ENCODE data around the gene PRKAG2. TPM values are rescaled to one million over a fixed set of nuclear protein-coding genes. Genes with fewer than 3 reads are reported as not detected.
"Not testable (repeated sequence)": the region's sequence is repeated elsewhere in the genome, so short reads cannot be mapped to it uniquely, and the experiment has no call there.

PRKAG2 gene
- total and polyA plus RNA-seq, 9 donors, result 9.3 to 37.7 (median 22.6) TPM

DNA sequence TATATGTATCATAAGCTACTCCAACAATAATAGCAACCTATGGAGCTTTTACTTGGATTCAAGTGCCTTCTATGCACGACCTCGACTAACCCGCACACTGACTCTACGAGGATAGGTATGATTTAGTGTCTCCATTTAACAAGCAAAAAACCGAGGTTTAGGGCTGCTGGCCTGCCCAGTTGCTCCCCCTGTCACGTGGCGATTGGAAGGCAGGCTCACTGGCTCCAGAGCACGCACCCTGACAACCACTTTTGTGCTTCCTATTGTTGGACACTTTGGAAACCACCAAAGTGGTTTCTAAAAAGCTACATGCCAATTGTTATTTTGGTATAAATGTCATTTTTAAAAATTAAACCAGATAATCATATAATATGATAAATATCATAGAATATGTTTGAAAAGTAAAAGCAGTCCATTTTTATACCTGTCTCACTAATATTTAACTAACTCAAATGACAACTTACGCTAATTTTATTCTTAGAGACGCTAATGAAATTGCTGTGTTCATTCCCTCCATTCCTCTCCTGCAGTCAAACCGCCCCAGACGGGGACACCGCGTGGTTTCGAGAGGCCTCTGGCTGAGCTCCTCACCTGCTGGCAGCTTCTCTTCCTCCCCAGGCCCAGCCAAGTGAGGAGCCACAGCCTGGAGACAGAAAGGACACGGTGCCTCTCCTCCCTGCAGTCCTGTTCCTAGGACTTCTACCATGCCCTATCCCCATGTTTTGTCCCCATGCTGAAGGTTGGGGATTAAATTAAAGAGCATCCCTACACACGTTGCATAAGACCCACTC, 335.0 kb downstream of the PRKAG2 start:
- Histone ChIP-seq H3K4me3 (no peak overlapping the region), H3K36me3 (no peaks in the 10 kb centered on the region), H3K9me3 (no peaks in the 10 kb centered on the region), H3K27ac (no peak overlapping the region), H3K4me1 (ENCODE audit: insufficient read depth) (peaks cover 5% of the 10 kb centered on the region), H3K27me3 (no peaks in the 10 kb centered on the region)
- no peak for DNase-seq
- WGBS, 3 donors, result 90 to 92% (median 91%) methylated on average over 17 of the region's 17 CpGs
- intact Hi-C loops (cut with DNase I), result no loop called here
- TF ChIP-seq, protein P1, sequence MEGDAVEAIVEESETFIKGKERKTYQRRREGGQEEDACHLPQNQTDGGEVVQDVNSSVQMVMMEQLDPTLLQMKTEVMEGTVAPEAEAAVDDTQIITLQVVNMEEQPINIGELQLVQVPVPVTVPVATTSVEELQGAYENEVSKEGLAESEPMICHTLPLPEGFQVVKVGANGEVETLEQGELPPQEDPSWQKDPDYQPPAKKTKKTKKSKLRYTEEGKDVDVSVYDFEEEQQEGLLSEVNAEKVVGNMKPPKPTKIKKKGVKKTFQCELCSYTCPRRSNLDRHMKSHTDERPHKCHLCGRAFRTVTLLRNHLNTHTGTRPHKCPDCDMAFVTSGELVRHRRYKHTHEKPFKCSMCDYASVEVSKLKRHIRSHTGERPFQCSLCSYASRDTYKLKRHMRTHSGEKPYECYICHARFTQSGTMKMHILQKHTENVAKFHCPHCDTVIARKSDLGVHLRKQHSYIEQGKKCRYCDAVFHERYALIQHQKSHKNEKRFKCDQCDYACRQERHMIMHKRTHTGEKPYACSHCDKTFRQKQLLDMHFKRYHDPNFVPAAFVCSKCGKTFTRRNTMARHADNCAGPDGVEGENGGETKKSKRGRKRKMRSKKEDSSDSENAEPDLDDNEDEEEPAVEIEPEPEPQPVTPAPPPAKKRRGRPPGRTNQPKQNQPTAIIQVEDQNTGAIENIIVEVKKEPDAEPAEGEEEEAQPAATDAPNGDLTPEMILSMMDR (IDR thresholded peaks at IDR 0.05), result no peak
- TF ChIP-seq EP300 (IDR thresholded peaks at IDR 0.05) (no peak), POLR2A (IDR thresholded peaks at IDR 0.05) (no peak)

DNA sequence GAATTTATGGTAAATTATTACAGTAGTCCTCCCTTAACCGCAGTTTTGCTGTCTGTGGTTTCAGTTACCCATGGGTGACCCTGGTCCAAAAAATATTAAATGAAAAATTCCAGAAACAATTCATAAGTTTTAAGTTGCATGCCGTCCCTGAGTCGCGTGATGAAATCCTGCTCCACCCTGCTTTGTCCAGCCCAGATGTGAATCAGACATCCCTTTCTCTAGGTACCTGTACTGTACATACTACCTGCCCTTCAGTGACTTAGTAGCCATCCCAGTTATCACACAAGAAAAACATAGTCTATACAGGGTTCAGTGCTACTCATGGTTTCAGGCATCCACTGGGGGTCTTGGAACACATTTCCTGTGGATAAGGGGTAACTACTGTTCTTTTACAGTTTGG, 336.8 kb downstream of the PRKAG2 start:
- no peak for DNase-seq
- H3K36me3 ChIP-seq, result no peaks in the 10 kb centered on the region
- H3K9me3 ChIP-seq, result no peaks in the 10 kb centered on the region
- intact Hi-C loops (cut with DNase I), result no loop called here
- WGBS, 3 donors, result 92 to 98% (median 94%) methylated on average over 4 of the region's 4 CpGs
- no peak for TF ChIP-seq EP300 (IDR thresholded peaks at IDR 0.05)
- TF ChIP-seq, protein P1 (IDR thresholded peaks at IDR 0.05), result no peak
- no peak for TF ChIP-seq POLR2A (IDR thresholded peaks at IDR 0.05)
- peaks cover 5% of the 10 kb centered on the region for H3K4me1 ChIP-seq (ENCODE audit: insufficient read depth)
- no peaks in the 10 kb centered on the region for H3K27me3 ChIP-seq
- no peak overlapping the region for H3K27ac ChIP-seq
- no peak overlapping the region for H3K4me3 ChIP-seq

DNA sequence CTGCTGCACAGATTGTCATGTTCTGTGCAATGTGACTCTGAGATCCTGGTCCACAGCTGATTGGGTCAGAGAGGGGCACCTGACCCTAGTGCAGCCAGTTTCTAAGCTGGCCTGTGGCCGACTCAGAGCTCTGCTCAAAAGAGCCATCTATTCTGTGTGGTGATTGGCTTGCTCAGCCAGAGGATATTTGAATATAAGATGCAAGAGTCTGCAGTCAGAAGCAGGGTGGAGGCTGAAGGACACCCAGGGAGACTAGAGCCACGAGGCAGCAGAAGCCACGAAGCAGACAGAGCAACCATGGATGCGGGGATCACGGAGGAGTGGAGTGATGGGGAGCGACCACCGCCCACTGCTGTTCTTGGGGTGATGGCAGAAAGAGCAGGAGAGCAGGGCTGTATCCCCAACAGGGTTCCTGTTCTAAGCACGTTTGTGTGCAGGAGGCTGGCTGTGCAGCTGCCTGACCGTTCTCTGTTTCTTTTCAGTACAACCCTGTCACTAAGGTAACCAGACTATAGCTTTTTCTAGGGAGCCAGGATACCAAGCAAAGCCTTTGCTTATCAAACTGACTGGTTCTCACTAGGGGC, 337.7 kb downstream of the PRKAG2 start:
- no peaks in the 10 kb centered on the region for H3K27me3 ChIP-seq
- DNase-seq, result no peak
- H3K36me3 ChIP-seq, result no peaks in the 10 kb centered on the region
- no peak overlapping the region for H3K27ac ChIP-seq
- no peaks in the 10 kb centered on the region for H3K9me3 ChIP-seq
- intact Hi-C loops (cut with DNase I), result no loop called here
- H3K4me1 ChIP-seq (ENCODE audit: insufficient read depth), result peaks cover 5% of the 10 kb centered on the region
- TF ChIP-seq EP300 (IDR thresholded peaks at IDR 0.05), result no peak
- TF ChIP-seq POLR2A (IDR thresholded peaks at IDR 0.05), result no peak
- TF ChIP-seq, protein P1 (IDR thresholded peaks at IDR 0.05), result no peak
- H3K4me3 ChIP-seq, result no peak overlapping the region
- WGBS, 3 donors, result 49 to 52% (median 49%) methylated on average over 9 of the region's 9 CpGs

DNA sequence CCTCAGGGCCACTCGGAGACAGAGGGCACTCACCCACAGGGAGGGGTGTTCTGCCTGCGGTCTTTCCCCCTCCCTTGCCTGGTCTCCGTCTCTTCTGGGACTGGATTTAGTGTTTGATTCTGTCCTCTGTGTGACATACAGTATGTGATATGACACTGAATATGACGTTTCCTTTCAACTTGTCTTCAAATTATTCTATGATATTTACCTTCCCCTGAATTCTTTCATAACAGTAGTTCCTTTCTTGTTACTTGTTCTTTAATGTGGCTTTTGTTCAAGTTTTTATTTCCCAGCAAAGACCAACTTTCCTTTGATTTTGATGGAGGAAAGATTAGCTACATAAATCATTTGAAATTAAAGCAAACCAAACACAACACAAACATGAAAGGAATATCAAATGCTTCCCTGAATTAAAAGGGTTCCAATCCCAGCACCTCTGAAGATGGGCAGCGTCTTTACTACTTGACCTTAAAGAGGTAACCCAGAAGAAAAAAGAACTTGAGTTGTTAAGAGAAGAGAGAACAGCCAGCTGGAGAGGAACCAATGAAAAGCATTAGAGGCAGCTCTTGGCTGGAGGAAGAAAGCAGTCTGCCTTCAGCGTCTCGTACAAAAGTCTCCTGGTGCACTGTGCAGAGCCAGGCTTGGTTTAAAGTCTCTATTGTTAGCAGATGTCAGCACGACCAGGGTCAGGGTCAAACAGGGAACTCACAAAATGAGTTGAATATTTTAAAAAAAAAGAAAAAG, 338.9 kb downstream of the PRKAG2 start:
- intact Hi-C loops (cut with DNase I), result no loop called here
- no peak overlapping the region for H3K27ac ChIP-seq
- no peaks in the 10 kb centered on the region for H3K27me3 ChIP-seq
- no peaks in the 10 kb centered on the region for H3K36me3 ChIP-seq
- H3K4me1 ChIP-seq (ENCODE audit: insufficient read depth), result peaks cover 5% of the 10 kb centered on the region
- no peaks in the 10 kb centered on the region for H3K9me3 ChIP-seq
- peak in 3 of 5 donors; percentile 30 to 55 (median 40) for DNase-seq
- no peak overlapping the region for H3K4me3 ChIP-seq
- 17 to 19% (median 18%) methylated on average over 8 of the region's 8 CpGs for WGBS, 3 donors
- TF ChIP-seq POLR2A (IDR thresholded peaks at IDR 0.05) (no peak), EP300 (IDR thresholded peaks at IDR 0.05) (no peak)
- TF ChIP-seq, protein P1 (IDR thresholded peaks at IDR 0.05), result no peak

DNA sequence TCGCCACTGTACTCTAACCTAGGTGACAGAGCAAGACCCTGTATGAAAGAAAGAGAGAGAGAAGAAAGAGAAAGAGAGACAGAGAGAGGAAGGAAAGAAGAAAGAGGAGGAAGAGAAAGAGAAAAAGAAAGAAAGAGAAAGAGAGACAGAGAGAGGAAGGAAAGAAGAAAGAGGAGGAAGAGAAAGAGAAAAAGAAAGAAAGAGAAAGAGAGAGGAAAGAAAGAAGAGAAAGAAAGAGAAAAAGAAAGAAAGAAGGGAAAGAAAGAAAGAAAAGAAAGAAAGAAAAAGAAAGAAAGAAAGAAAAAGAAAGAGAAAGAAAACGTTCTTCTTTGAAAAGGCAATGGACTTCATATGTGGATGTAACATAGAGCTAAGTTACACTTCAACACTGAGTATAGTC, 340.7 kb downstream of the PRKAG2 start:
- H3K9me3 ChIP-seq; H3K36me3 ChIP-seq; H3K27me3 ChIP-seq; intact Hi-C loops (cut with DNase I); DNase-seq; H3K4me1 ChIP-seq (ENCODE audit: insufficient read depth); H3K27ac ChIP-seq; H3K4me3 ChIP-seq: not testable (repeated sequence)
- 89 to 98% (median 94%) methylated on average over 2 of the region's 2 CpGs for WGBS, 3 donors
